Tibial nerve (tissue), 4 donors: Measurements from ENCODE around the gene RAB1A.
"Not testable (repeated sequence)": the region's sequence is repeated elsewhere in the genome, so short reads cannot be mapped to it uniquely, and the experiment has no call there.

Experiments
- EP300 ChIP-seq, 2 donors: sonication (generic); formaldehyde crosslinking; IDR thresholded peaks; one replicate each; pipeline ENCODE4 v1.6.1; 2017; ENCODE audit warnings: antibody characterized with exemption in 2 of 2, mild to moderate bottlenecking in 1 of 2
- POLR2A ChIP-seq, 2 donors: fragments of 450-650 bp; IDR thresholded peaks; one replicate each; pipeline ENCODE4 v1.6.1; 2017; ENCODE audit warnings: antibody characterized with exemption in 2 of 2, mild to moderate bottlenecking in 2 of 2, moderate library complexity in 2 of 2
- TF ChIP-seq, protein P1 (sequence below), 5 experiments: fragments of 200-600 bp in 3 of 5; fragments of 450-650 bp in 2 of 5; sonication (generic) in 3 of 5; IDR thresholded peaks; one replicate each; pipeline ENCODE4 v1.5.1; 2016 to 2019; ENCODE audit warnings: antibody characterized with exemption in 5 of 5, mild to moderate bottlenecking in 3 of 5, moderate library complexity in 2 of 5

DNA sequence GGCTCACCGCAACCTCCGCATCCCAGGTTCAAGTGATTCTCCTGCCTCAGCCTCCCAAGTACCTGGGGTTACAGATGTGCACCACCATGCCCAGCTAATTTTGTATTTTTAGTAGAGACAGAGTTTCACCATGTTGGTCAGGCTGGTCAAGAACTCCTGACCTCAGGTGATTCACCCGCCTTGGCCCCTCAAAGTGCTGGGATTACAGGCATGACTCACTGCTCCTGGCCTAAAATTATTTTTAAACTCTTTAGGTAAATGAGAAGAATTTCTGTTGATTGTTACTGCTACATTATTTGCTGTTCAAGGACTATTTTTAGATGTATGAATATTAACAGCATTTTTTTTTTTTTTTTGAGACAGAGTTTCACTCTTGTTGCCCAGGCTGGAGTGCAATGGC is 44.1 kb upstream of the RAB1A start:
- TF ChIP-seq EP300, POLR2A (IDR thresholded peaks at IDR 0.05): not testable (repeated sequence)
- TF ChIP-seq, protein P1, sequence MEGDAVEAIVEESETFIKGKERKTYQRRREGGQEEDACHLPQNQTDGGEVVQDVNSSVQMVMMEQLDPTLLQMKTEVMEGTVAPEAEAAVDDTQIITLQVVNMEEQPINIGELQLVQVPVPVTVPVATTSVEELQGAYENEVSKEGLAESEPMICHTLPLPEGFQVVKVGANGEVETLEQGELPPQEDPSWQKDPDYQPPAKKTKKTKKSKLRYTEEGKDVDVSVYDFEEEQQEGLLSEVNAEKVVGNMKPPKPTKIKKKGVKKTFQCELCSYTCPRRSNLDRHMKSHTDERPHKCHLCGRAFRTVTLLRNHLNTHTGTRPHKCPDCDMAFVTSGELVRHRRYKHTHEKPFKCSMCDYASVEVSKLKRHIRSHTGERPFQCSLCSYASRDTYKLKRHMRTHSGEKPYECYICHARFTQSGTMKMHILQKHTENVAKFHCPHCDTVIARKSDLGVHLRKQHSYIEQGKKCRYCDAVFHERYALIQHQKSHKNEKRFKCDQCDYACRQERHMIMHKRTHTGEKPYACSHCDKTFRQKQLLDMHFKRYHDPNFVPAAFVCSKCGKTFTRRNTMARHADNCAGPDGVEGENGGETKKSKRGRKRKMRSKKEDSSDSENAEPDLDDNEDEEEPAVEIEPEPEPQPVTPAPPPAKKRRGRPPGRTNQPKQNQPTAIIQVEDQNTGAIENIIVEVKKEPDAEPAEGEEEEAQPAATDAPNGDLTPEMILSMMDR (IDR thresholded peaks at IDR 0.05) = not testable (repeated sequence)
